HG03196 (cell line): ENCODE data around the gene IKZF4.
"Not testable (repeated sequence)": the region's sequence is repeated elsewhere in the genome, so short reads cannot be mapped to it uniquely, and the experiment has no call there.

Experiments used
- ATAC-seq: cut with Tn5 transposase; IDR thresholded peaks from one replicate; pipeline ENCODE4 v1.9.1; 2021; ENCODE audit not compliant: unreplicated experiment

The IKZF4 gene

DNA sequence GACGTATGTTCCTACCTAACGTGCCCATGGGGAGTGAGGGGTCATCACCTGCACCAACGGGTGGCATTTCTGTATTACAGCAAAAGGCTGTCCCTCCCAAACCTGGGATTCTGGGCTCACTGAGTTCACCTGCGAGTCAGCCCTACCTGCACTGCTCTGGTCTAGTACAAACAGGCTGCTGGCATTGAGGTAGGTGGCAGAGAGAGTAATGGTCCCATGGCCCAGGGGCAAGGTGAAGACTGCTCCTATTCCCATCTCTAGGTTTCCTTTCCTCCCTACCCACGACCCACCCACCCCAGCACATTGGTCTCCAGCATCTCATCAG is 23.3 kb upstream of the IKZF4 start:
- ATAC-seq, result no peak

DNA sequence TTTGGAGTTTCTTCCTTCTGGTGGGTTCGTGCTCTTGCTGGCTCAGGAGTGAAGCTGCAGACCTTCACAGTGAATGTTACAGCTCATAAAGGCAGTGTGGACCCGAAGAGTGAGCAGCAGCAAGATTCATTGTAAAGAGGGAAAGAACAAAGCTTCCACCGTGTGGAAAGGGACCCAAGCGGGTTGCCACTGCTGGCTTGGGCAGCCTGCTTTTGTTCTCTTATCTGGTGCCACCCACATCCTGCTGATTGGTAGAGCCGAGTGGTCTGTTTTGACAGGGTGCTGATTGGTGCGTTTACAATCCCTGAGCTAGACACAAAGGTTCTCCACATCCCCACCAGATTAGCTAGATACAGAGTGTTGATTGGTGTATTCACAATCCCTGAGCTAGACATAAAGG is 21.3 kb upstream of the IKZF4 start:
- ATAC-seq, result not testable (repeated sequence)

DNA sequence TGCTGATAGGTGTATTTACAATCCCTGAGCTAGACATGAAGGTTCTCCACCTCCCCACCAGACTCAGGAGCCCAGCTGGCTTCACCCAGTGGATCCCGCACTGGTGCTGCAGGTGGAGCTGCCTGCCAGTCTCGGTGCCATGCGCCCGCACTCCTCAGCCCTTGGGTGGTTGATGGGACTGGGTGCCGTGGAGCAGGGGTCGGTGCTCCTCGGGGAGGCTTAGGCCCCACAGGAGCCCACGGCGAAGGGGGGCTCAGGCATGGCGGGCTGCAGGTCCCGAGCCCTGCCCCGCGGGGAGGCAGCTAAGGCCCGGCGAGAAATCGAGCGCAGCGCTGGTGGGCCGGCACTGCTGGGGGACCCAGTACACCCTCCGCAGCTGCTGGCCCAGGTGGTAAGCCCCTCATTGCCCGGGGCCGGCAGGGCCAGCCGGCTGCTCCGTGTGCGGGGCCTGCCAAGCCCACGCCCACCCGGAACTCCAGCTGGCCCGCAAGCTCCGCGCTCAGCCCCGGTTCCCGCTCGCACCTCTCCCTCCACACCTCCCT is 20.8 kb upstream of the IKZF4 start:
- ATAC-seq, result not testable (repeated sequence)

DNA sequence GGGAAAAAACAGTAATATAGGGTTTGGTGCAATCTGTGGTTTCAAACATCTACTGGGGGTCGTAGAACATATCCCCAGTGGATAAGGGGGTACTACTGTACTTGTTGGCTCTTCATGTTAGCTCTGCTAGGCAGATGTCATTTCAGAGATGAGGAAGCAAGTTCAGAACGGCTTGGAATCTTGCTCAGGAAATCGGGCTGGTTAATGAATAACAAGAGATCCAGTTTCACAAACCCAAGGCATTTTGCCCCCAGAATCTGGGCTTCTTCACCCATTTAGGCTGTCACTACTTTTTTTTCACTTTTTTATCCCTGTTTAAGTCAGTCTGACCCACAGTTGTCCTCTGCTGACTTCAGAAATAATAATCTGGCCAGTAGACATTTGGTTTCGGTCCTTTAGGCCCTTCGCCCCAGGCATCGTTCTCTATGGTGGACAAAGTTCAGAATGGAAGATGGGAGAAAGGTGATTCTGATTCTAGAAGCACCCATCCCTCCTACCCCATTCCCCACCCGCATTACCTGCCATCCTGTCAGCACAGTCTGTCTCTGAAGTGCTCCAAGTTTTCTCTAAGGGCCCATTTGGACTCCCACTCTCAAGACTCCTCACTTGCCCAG is 19.2 kb upstream of the IKZF4 start:
- no peak for ATAC-seq

DNA sequence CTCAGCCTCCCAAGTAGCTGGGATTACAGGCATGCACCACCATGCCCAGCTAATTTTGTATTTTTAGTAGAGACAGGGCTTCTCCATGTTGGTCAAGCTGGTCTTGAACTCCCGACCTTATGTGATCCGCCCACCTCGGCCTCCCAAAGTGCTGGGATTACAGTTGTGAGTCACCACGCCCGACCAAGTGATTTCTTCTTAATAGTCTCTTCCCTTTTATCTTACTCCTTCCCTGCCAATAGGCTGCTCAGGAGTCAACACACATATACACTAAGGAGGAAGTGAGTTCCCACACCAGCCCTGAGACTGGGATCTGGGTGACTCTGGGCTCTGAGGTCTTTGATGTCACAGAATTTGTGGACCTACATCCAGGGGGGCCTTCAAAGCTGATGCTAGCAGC is 17.5 kb upstream of the IKZF4 start:
- not testable (repeated sequence) for ATAC-seq

DNA sequence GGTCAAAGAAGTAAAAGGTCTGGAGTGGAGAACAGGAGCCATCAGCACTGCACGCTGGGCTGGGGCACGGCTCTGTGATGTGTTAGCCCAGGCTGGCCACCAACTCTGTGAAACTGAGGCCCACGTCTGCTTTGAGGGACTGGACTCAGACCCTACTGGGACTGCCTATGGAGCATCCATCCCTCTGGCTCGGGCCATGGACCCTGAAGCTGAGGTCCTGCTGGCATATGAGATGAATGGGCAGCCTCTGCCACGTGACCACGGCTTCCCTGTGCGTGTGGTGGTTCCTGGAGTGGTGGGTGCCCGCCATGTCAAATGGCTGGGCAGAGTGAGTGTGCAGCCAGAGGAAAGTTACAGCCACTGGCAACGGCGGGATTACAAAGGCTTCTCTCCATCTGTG is 16.6 kb upstream of the IKZF4 start:
- no peak for ATAC-seq

DNA sequence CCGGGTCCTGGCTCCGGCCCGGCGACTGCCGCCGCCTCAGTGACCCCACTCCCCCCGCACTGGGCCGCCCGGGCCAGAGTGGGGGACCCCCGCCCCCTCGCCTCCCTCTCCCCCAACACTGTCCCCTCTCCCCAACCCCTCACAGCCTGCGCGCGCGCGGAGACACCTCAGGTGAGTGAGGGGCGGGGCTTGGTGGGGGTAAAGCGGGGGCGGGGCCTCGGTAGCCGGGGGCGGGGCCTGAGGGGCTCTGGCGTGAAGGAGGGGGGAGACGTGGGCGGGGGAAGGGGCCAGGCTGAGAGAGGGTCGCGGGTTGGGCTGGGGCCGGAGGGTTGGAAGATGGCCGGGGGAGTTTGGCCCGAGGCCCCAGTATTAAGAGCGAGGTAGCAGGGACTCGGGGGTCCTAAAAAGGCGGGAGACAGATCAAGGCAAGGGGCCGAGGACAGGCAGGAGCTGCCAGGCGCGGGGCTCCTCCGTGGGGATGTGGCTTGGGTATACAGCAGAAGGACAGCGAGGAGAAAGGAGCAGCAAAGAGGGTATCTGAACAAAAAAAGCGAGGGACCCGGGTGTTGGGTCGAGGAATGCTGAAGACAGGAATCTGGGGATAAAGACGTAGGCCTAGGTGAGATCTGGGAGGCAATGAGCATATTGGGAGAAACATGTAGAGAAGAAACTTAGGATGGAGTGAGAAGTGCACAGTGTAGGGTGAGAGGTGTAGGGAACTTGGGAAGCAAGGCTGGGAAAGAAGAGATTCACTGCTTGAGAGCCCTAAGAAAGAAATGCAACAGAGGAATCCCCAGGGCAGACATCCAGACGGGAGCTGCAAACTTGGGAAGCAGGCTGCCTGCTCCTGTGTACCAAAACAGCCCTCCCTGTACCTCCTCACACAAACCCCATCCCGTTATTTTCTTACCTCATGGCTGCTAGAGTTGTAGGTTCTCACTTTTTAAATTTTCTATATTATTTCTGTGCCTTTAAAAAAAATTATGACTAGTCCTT is 13.0 kb upstream of the IKZF4 start:
- peak; percentile 24 for ATAC-seq

DNA sequence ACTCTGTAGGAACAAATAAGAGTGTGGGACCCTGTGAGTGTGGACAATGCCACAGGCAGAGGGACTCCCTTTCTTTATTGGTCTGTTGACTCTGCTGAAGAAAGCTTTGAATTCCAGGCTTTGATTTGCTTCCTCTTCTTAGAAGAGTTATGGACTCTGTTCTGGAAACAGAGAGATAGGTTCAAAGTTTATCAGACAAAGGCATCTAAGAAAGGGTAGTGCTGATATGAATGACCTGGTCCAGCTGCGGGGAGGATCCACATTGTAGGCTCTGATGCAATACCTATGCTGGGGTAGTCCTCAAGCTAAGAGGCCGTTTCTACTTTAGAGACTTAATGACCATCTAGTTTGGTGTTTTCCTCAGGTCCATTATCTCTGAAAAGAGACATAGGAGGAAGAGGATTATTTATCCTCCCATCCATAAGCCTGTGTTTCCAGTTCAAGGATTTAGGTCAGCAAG is 10.7 kb upstream of the IKZF4 start:
- ATAC-seq, result no peak

DNA sequence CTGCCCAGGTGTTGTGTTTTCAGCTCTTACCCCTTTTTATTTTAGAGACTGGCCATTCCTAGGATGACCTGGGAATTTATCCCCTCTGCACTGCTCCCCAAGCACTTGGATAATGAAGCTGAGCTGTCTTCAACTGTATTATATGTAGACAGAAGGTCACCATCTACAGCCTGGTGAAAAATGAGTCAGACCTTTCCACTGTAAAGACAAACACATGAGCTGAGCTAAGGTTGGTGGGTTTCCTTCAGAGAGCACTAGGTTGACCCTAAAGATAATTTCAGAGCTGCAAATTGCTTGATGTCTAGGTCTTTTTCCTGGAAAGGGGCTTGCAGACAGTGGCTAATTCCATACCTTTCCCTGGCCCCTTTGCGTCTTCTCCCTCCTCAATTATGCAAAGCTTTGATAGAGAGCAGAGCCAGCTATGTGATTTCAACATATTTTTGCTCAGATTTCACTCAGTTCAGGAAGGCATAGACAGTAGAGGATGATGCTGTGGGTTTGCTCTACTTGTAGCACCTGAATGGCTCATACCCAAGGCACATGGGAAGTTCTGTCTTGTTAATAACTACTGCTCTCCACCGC is 9.2 kb upstream of the IKZF4 start:
- ATAC-seq, result no peak

DNA sequence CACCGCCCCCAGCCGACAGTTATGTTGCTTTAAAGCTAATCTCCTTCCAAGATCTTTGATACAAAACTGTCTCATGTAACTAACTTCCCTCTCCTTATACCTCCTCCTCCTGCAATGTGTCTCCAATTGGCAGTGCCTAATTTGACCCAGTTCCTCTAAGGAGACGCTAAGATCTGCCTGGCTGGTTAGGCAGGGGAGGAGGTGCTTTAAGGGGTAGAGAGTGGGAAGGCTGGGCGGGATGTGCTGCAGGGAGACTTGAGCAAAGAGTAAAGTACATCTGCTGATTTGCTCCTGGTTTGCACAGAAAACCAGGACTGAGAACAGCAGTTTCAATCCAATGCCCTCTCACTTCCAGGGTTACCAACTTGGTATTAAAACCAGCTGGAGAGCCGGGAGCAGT is 7.4 kb upstream of the IKZF4 start:
- ATAC-seq, result no peak

DNA sequence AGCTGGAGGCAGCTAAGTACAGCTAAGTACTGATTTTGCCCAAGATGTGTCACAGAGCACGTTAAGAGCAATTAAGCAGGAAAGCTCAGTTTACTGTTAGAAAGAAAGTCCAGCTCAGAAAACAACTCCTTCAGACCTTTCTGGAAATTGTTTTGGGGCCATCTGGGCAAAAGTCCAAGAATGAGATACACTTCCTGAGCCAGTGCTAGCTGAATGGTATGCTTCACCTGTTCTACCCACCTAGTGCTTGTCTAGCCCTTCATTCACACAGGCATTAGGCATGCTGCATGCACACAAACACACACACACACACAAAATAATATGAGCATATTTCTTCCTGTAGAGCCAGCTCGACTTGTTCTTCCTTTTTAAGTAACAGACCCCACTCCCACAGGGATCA is 6.6 kb upstream of the IKZF4 start:
- ATAC-seq, result no peak

DNA sequence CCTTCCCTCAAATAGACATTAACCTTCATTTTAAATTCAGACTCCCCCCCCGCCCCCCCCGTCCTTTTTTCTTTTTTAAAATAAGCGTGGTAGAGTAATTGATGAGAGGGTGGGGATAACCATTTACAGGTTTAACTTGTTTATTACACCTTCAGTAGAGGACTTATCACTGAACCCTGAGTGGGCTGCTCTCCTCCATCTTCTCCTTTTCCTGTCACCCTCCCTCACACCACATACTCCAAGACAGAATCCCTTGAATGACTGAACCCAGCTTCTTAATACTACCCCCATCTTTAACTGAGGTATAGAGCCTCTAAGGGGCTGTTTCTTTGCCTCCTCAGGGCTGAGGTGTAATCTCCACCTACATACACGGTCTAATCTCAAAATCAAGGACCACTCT is 3.7 kb upstream of the IKZF4 start:
- ATAC-seq, result no peak

DNA sequence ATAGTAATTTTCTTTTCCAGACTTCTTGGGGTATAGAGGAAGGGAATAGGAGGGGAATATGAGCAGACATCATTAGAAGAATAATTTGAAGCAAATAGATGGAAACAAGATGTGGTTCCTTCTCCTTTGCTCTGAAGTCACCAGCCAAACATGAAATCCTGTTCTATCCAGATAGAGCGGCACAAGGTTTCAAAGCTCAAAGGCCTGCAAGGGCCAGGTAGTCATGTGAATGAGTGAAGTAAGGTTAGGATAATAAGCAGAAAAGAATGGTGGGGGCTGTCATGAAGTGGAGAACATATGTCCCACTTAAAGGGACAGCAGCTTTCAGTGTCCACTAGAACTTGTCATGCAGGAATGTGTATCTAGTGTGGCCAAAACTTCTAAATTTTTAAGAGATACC is 2.5 kb upstream of the IKZF4 start:
- no peak for ATAC-seq

DNA sequence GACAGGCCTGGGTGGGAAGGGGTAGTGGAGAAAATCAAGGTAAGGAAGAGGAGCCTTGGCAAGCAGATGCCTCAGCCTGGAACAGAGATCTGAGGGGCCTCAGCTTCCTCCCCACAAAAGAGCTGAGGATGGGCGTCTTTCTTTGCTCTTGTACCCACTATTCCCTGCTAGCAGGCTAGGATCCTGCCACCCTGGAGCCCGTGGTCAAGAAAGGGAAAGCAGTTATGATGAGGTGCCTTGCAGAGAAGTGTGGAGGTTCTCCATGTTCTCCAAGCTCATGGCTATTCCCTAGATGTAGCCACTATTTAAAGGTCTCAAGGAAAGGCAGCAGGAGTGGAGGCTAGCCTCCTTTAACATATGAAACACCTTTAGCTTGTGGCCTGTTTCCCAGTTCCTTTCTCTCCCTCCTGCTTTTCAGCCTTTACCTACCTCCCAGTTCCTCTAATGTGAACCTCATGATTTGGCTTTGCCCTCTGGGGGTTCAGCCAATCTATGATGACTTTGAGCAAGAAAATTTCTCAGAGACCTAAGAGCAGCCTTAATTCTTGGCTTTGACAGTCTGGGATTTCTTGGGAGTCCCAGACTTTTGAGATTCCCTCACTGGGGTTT is 1.1 kb downstream of the IKZF4 start:
- no peak for ATAC-seq

DNA sequence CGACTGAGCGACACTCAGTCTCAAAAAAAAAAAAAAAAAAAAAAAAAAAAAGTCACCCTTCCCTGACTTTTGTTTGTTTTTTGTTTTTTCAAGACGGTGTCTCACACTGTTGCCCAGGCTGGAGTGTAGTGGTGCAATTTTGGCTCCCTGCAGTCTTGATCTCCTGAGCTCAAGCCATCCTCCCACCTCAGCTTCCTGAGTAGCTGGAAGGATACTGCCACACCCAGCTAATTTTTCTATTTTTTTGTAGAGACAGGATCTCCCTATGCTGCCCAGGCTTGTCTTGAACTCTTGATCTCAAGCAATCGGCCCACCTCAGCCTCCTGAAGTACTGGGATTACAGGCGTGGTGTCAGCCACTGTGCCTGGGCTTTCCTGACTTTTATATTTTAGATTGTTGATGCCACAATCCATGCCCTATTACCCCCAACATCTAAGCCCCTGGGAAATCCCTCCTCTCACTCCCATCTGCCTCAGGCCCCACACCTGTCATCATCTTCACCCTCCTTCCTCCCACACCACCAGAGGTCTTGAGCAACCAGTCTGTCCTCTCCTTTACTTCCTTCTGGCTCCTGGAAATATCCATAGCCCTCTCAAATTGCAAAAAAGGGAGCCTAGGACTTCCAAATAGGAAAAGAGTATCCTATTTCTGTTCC is 7.8 kb downstream of the IKZF4 start:
- ATAC-seq, result no peak

DNA sequence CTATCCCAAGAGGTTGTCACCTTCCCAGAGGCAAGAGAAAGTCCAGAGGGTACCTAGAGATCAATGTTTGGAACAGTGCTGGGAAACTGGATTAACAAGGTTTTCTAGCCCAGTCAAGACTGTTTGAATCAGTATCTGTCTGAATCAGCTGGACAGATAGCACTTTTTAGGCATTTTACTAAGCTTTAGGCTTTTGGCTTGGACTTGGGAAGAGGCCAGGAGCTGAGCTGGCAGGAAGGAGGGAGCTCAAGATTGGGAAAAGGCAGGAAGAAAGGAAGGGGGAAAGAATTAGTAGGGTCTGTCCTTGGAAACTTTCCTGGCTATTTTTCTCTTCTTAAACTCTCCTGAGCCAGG is 8.3 kb downstream of the IKZF4 start:
- ATAC-seq, result no peak

DNA sequence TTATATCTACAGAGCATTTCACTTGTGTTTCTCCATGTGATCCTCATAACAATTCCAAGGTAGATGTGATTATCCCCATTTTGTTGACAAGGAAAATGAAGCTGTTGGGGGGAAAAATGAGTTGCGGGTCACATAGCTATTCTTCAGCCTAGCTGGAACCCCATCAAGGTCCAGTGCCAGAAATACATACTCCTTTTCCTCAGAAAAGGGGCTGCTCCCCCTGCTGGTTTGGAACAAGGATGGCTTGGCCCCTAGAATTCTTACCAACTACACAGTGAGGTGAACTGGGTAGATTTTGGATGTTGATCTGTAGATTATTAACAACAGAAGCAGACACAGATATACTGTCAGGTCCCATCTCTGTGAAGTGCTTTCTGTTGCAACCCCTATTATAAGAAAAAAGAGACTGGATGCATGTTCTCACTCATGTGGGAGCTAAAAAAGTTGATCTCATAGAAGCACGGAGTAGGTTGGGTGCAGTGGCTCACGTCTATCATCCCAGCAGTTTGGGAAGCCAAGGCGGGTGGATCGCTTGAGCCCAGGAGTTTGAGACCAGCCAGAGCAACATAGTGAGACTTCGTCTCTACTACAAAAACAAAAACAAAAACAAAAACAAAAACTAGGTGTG is 8.9 kb downstream of the IKZF4 start:
- ATAC-seq, result no peak

DNA sequence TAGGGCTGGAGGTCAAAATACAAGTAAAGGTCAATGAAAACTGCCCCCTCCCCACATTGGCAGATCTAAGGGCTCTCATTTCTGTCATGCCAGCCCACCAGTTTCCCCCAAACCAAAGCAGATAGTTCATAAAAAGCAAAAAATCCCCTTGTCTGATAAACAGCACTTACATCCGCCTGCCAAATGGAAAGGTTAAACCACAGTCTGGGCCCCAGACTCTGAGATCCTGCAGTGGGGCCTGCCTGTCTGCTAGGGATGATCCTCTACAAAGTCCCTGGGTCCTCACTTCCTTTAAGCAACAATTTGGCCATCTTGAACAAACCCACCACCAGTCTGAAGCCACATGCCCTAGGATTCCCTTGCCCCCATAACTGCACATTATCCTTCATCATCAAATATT is 11.1 kb downstream of the IKZF4 start:
- ATAC-seq, result no peak

DNA sequence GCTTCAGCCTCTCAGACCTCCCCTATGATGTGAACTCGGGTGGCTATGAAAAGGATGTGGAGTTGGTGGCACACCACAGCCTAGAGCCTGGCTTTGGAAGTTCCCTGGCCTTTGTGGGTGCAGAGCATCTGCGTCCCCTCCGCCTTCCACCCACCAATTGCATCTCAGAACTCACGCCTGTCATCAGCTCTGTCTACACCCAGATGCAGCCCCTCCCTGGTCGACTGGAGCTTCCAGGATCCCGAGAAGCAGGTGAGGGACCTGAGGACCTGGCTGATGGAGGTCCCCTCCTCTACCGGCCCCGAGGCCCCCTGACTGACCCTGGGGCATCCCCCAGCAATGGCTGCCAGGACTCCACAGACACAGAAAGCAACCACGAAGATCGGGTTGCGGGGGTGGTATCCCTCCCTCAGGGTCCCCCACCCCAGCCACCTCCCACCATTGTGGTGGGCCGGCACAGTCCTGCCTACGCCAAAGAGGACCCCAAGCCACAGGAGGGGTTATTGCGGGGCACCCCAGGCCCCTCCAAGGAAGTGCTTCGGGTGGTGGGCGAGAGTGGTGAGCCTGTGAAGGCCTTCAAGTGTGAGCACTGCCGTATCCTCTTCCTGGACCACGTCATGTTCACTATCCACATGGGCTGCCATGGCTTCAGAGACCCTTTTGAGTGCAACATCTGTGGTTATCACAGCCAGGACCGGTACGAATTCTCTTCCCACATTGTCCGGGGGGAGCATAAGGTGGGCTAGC is 13.9 kb downstream of the IKZF4 start:
- no peak for ATAC-seq

DNA sequence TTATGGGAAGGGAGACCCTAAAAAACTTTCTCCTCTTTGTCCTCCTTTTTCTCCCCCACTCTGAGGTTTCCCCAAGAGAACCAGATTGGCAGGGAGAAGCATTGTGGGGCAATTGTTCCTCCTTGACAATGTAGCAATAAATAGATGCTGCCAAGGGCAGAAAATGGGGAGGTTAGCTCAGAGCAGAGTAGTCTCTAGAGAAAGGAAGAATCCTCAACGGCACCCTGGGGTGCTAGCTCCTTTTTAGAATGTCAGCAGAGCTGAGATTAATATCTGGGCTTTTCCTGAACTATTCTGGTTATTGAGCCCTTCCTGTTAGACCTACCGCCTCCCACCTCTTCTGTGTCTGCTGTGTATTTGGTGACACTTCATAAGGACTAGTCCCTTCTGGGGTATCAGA is 16.3 kb downstream of the IKZF4 start:
- no peak for ATAC-seq
